ENCODE measurements around the gene NT5C3A. TPM values are rescaled to one million over a fixed set of nuclear protein-coding genes. Genes with fewer than 3 reads are reported as not detected.

The NT5C3A gene
- total RNA-seq, 2 donors from 2014 or later: 17.5 to 22.1 TPM

GRCh38 chr7:33075818-33076518 is 13.4 kb upstream of the NT5C3A start:
- no peak for DNase-seq
- no peak for TF ChIP-seq CTCF (conservative IDR thresholded peaks at IDR 0.05)

DNA sequence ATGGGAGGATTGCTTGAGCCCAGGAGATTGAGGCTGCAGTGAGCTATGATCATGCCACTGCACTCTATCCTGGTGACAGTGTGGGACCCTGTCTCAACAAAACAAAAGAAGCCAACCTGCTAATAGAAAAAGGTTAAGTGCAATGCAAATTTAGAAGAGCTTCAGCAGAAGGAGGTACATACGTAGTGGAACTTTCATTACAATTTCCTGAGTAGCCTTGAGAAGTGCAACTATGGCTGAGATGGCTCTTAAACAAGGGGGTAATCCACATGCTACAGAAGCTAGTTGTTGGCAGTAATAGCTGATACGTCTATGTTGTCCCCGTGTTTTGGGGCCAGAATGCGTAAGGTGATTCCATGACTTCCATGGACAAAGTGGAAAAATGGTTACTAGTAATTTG is 10.7 kb upstream of the NT5C3A start:
- Histone ChIP-seq H3K27ac (ENCODE audit: low read depth, low read length) (no peak overlapping the region), H3K4me3 (ENCODE audit: low read length) (no peak overlapping the region), H3K4me1 (ENCODE audit: control insufficient read depth, insufficient read depth, low read length) (no peaks in the 10 kb centered on the region), H3K9ac (ENCODE audit: extremely low read depth, low read length, poor library complexity, severe bottlenecking) (no peak overlapping the region), H3K36me3 (ENCODE audit: control insufficient read depth, insufficient read depth, low read length) (no peaks in the 10 kb centered on the region), H3K9me3 (ENCODE audit: control insufficient read depth, low read length) (peaks cover 23% of the 10 kb centered on the region), H3K27me3 (ENCODE audit: control insufficient read depth, insufficient read depth, low read length, poor library complexity, severe bottlenecking) (no peaks in the 10 kb centered on the region)
- Mint-ChIP-seq H3K36me3 (ENCODE audit: low read depth) (no peaks in the 10 kb centered on the region), H3K4me1 (peaks cover 5% of the 10 kb centered on the region), H3K27ac (no peak overlapping the region), H3K27me3 (ENCODE audit: insufficient read depth) (peaks cover 3% of the 10 kb centered on the region), H3K4me3 (no peak overlapping the region), H3K9me3 (peaks cover 36% of the 10 kb centered on the region)
- WGBS, 2 experiments (ENCODE audit: insufficient coverage in 1 of 2, insufficient read length in 1 of 2): 90 to 96% methylated on average over 4 of the region's 4 CpGs
- no peak for TF ChIP-seq CTCF (conservative IDR thresholded peaks at IDR 0.05)
- no peak for DNase-seq

More at GRCh38 chr7:33075818-33076518, 13.4 kb upstream of the NT5C3A start:
- Mint-ChIP-seq H3K27ac (no peak overlapping the region), H3K9me3 (peaks cover 13% of the 10 kb centered on the region), H3K4me3 (no peak overlapping the region), H3K27me3 (ENCODE audit: insufficient read depth) (peaks cover 3% of the 10 kb centered on the region), H3K36me3 (ENCODE audit: low read depth) (no peaks in the 10 kb centered on the region), H3K4me1 (peaks cover 18% of the 10 kb centered on the region)
- Histone ChIP-seq H3K9me3 (ENCODE audit: control insufficient read depth, low read length) (peaks cover 8% of the 10 kb centered on the region), H3K4me3 (ENCODE audit: low read length) (no peak overlapping the region), H3K4me1 (ENCODE audit: control insufficient read depth, insufficient read depth, low read length) (peaks cover 6% of the 10 kb centered on the region), H3K27me3 (ENCODE audit: control insufficient read depth, insufficient read depth, low read length, poor library complexity, severe bottlenecking) (no peaks in the 10 kb centered on the region), H3K36me3 (ENCODE audit: control insufficient read depth, insufficient read depth, low read length) (no peaks in the 10 kb centered on the region), H3K27ac (ENCODE audit: low read depth, low read length) (no peak overlapping the region), H3K9ac (ENCODE audit: extremely low read depth, low read length, poor library complexity, severe bottlenecking) (no peak overlapping the region)
- 70% methylated on average over 3 of the region's 3 CpGs; no CpG with 5 or more reads in 1 of the 2 experiments for WGBS, 2 experiments (ENCODE audit: insufficient coverage in 1 of 2, insufficient read length in 1 of 2)

DNA sequence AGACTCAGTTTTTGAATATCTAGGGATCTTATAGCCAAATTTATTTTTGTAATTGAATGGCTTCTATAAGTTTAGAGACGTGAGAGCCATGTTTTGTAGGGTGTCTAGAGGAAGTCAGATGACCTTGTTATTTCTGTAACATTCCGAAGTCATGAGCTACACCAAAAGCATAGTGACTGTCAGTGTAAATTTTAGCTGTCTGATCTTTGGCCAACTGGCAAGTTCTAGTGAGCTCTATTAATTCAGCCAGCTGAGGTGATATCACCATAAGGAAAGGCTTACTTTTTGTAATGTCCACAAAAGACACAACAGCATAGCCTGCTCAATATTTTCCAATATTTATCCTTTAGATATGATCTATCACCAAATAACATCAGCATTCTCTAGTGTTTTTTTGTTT is 9.9 kb upstream of the NT5C3A start:
- H3K27me3 Mint-ChIP-seq (ENCODE audit: insufficient read depth): peaks cover 3% of the 10 kb centered on the region
- H3K4me3 Mint-ChIP-seq: no peak overlapping the region
- H3K27ac ChIP-seq (ENCODE audit: low read depth, low read length): no peak overlapping the region
- H3K4me3 ChIP-seq (ENCODE audit: low read length): no peak overlapping the region
- peaks cover 23% of the 10 kb centered on the region for H3K9me3 ChIP-seq (ENCODE audit: control insufficient read depth, low read length)
- 91 to 93% methylated on average over 2 of the region's 2 CpGs for WGBS, 2 experiments (ENCODE audit: insufficient coverage in 1 of 2, insufficient read length in 1 of 2)
- H3K9me3 Mint-ChIP-seq: peaks cover 36% of the 10 kb centered on the region
- H3K36me3 ChIP-seq (ENCODE audit: control insufficient read depth, insufficient read depth, low read length): no peaks in the 10 kb centered on the region
- H3K9ac ChIP-seq (ENCODE audit: extremely low read depth, low read length, poor library complexity, severe bottlenecking): no peak overlapping the region
- no peaks in the 10 kb centered on the region for H3K27me3 ChIP-seq (ENCODE audit: control insufficient read depth, insufficient read depth, low read length, poor library complexity, severe bottlenecking)
- H3K27ac Mint-ChIP-seq: no peak overlapping the region
- peaks cover 5% of the 10 kb centered on the region for H3K4me1 Mint-ChIP-seq
- H3K4me1 ChIP-seq (ENCODE audit: control insufficient read depth, insufficient read depth, low read length): no peaks in the 10 kb centered on the region
- no peak for TF ChIP-seq CTCF (conservative IDR thresholded peaks at IDR 0.05)
- DNase-seq: no peak
- no peaks in the 10 kb centered on the region for H3K36me3 Mint-ChIP-seq (ENCODE audit: low read depth)

Data from endodermal cell (in vitro differentiated cells).